GM18508 (cell line): ENCODE results near the gene MAGIX.
"Not testable (repeated sequence)": the region's sequence is repeated elsewhere in the genome, so short reads cannot be mapped to it uniquely, and the experiment has no call there.

Experiments
- ATAC-seq: cut with Tn5 transposase; IDR thresholded peaks from one replicate; pipeline ENCODE4 v1.9.1; 2021; ENCODE audit warnings: moderate number of reproducible peaks; ENCODE audit not compliant: insufficient read depth, unreplicated experiment

Gene MAGIX

GRCh38 chrX:49162620-49163019, at the start of gene MAGIX:
MAGIX (plus strand) TSS chrX:49162758; CDS start chrX:49162890, 132 bp downstream.
- ATAC-seq = no peak

- ATAC-seq = no peak
These were observed 46.5 kb upstream of the MAGIX start for GRCh38 chrX:49116076-49116475.

GRCh38 chrX:49116716-49117115, 45.8 kb upstream of the MAGIX start:
- no peak for ATAC-seq

GRCh38 chrX:49117581-49117980, 45.0 kb upstream of the MAGIX start:
- no peak for ATAC-seq

GRCh38 chrX:49120091-49120490, 42.5 kb upstream of the MAGIX start:
- no peak for ATAC-seq

GRCh38 chrX:49122499-49122898, 40.1 kb upstream of the MAGIX start:
- no peak for ATAC-seq

GRCh38 chrX:49127742-49128258, 34.8 kb upstream of the MAGIX start:
- not testable (repeated sequence) for ATAC-seq

- no peak for ATAC-seq
These were observed 33.1 kb upstream of the MAGIX start for GRCh38 chrX:49129427-49129826.

GRCh38 chrX:49132275-49132674, 30.3 kb upstream of the MAGIX start:
- ATAC-seq = not testable (repeated sequence)

- ATAC-seq = no peak
These were observed 28.8 kb upstream of the MAGIX start for GRCh38 chrX:49133759-49134158.

GRCh38 chrX:49137492-49137891, 25.1 kb upstream of the MAGIX start:
- no peak for ATAC-seq

GRCh38 chrX:49139713-49140112, 22.8 kb upstream of the MAGIX start:
- no peak for ATAC-seq

GRCh38 chrX:49142264-49142663, 20.3 kb upstream of the MAGIX start:
- ATAC-seq = not testable (repeated sequence)

- not testable (repeated sequence) for ATAC-seq
These were observed 19.4 kb upstream of the MAGIX start for GRCh38 chrX:49143154-49143553.

GRCh38 chrX:49147282-49147681, 15.3 kb upstream of the MAGIX start:
- no peak for ATAC-seq

GRCh38 chrX:49147936-49148335, 14.6 kb upstream of the MAGIX start:
- ATAC-seq = no peak

- ATAC-seq = not testable (repeated sequence)
These were observed 14.0 kb upstream of the MAGIX start for GRCh38 chrX:49148390-49149100.

GRCh38 chrX:49149291-49149690, 13.3 kb upstream of the MAGIX start:
- not testable (repeated sequence) for ATAC-seq

- ATAC-seq = no peak
These were observed 9.1 kb upstream of the MAGIX start for GRCh38 chrX:49153467-49153866.

GRCh38 chrX:49155243-49155899, 7.2 kb upstream of the MAGIX start:
- ATAC-seq = no peak
